ENCODE data around the gene OR52D1. TPM values are rescaled to one million over a fixed set of nuclear protein-coding genes. Genes with fewer than 3 reads are reported as not detected.

Gene OR52D1
- total and polyA plus RNA-seq, 2 of the 13 experiments (the other 11 are each of a cell fraction or from before 2014, with no cell fraction given), result not detected

- WGBS (ENCODE audit: low lambda C conversion rate), result 38% methylated on average over 6 of the region's 6 CpGs
- no peak for DNase-seq (ENCODE audit: low spot score)
- FAIRE-seq, result no peak
- Histone ChIP-seq H3K79me2 (ENCODE audit: insufficient read depth, low read length) (no peaks in the 10 kb centered on the region), H3K36me3 (replicated peaks in 1 of 2; ENCODE audit: control insufficient read depth in 1 of 2, insufficient read depth in 2 of 2, low read length in 2 of 2) (no peaks in the 10 kb centered on the region), H3K9ac (ENCODE audit: insufficient read depth, low read depth, low read length) (no peak overlapping the region), H4K20me1 (ENCODE audit: insufficient read depth, low read length) (no peaks in the 10 kb centered on the region; the same call in 1 of the 2 replicates), H3K4me3 (replicated peaks in 1 of 3; ENCODE audit: insufficient read depth in 1 of 3, low read depth in 2 of 3, low read length in 3 of 3) (no peak overlapping the region), H3K27ac (ENCODE audit: extremely low read length, insufficient read depth, low read length) (no peak overlapping the region), H2AFZ (ENCODE audit: low read length) (no peak overlapping the region), H3K9me3 (ENCODE audit: low read length) (no peaks in the 10 kb centered on the region), H3K4me2 (ENCODE audit: low read depth, low read length) (no peak overlapping the region), H3K4me1 (ENCODE audit: insufficient read depth, low read length) (no peaks in the 10 kb centered on the region), H3K27me3 (ENCODE audit: control insufficient read depth in 1 of 2, insufficient read depth in 2 of 2, low read length in 2 of 2) (peaks cover 0 to 12% of the 10 kb centered on the region in 2 experiments; a peak in 1 of 5 replicates)
- intact Hi-C loops (cut with micrococcal nuclease; ENCODE audit: unreplicated experiment), result no loop called here
- in situ Hi-C loops (cut with HindIII; ENCODE audit: extremely low pct_ligation_motif_present, low pct_unique_long_range_greater_than_20kb), result no loop called here
- BruUV-seq (replicated peaks), result no TSS peak
- TF ChIP-seq SOX13 (IDR thresholded peaks at IDR 0.05) (no peak), SOX13 (CRISPR knock-in tag; conservative IDR thresholded peaks at IDR 0.05 in 1 of 2, IDR thresholded peaks at IDR 0.05 in 1 of 2) (no peak), ZNF644 (CRISPR knock-in tag; IDR thresholded peaks at IDR 0.05; ENCODE audit: low read depth) (no peak)
- ATAC-seq, result no peak
- POLR2A ChIA-PET, result no interaction called here
- CTCF ChIA-PET (ENCODE audit: low intra/inter-chr PET ratio, low total read pairs), result no interaction called here
Measured at GRCh38 chr11:5500393-5500801, 11.9 kb downstream of the OR52D1 start.

- WGBS (ENCODE audit: low lambda C conversion rate), result 23% methylated on average over 2 of the region's 2 CpGs
- Histone ChIP-seq H3K9ac (ENCODE audit: insufficient read depth, low read depth, low read length) (no peak overlapping the region), H3K79me2 (ENCODE audit: insufficient read depth, low read length) (no peaks in the 10 kb centered on the region), H3K36me3 (replicated peaks in 1 of 2; ENCODE audit: control insufficient read depth in 1 of 2, insufficient read depth in 2 of 2, low read length in 2 of 2) (no peaks in the 10 kb centered on the region), H4K20me1 (ENCODE audit: insufficient read depth, low read length) (no peaks in the 10 kb centered on the region; the same call in 1 of the 2 replicates), H3K4me1 (ENCODE audit: insufficient read depth, low read length) (no peaks in the 10 kb centered on the region), H3K27me3 (ENCODE audit: control insufficient read depth in 1 of 2, insufficient read depth in 2 of 2, low read length in 2 of 2) (peaks cover 0 to 22% of the 10 kb centered on the region in 2 experiments; a peak in 3 of 5 replicates), H2AFZ (ENCODE audit: low read length) (no peak overlapping the region), H3K9me3 (ENCODE audit: low read length) (no peaks in the 10 kb centered on the region), H3K27ac (ENCODE audit: extremely low read length, insufficient read depth, low read length) (no peak overlapping the region), H3K4me3 (replicated peaks in 1 of 3; ENCODE audit: insufficient read depth in 1 of 3, low read depth in 2 of 3, low read length in 3 of 3) (no peak overlapping the region), H3K4me2 (ENCODE audit: low read depth, low read length) (no peak overlapping the region)
- DNase-seq (ENCODE audit: low spot score) (no peak), FAIRE-seq (no peak), ATAC-seq (no peak)
- no peak for TF ChIP-seq REXO4 (CRISPR knock-in tag; IDR thresholded peaks at IDR 0.05; ENCODE audit: borderline replicate concordance)
- TF ChIP-seq GTF3A (CRISPR knock-in tag; conservative IDR thresholded peaks at IDR 0.05), result no peak
- TF ChIP-seq, protein P1, sequence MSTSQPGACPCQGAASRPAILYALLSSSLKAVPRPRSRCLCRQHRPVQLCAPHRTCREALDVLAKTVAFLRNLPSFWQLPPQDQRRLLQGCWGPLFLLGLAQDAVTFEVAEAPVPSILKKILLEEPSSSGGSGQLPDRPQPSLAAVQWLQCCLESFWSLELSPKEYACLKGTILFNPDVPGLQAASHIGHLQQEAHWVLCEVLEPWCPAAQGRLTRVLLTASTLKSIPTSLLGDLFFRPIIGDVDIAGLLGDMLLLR (CRISPR knock-in tag; IDR thresholded peaks at IDR 0.05), result no peak
- no peak for TF ChIP-seq ZNF615 (CRISPR knock-in tag; IDR thresholded peaks at IDR 0.05; ENCODE audit: borderline replicate concordance)
- no peak for TF ChIP-seq ZBTB25 (CRISPR knock-in tag; IDR thresholded peaks at IDR 0.05)
- no peak for TF ChIP-seq SKI (IDR thresholded peaks at IDR 0.05; ENCODE audit: partially characterized antibody)
- TF ChIP-seq ZNF546 (CRISPR knock-in tag; conservative IDR thresholded peaks at IDR 0.05), result no peak
- TF ChIP-seq CAMTA2 (CRISPR knock-in tag; IDR thresholded peaks at IDR 0.05; ENCODE audit: borderline replicate concordance), result no peak
- POLR2A ChIA-PET, result no interaction called here
- CTCF ChIA-PET (ENCODE audit: low intra/inter-chr PET ratio, low total read pairs), result no interaction called here
- in situ Hi-C loops (cut with HindIII; ENCODE audit: extremely low pct_ligation_motif_present, low pct_unique_long_range_greater_than_20kb), result no loop called here
- no TSS peak for BruUV-seq (replicated peaks)
- intact Hi-C loops (cut with micrococcal nuclease; ENCODE audit: unreplicated experiment), result no loop called here
Measured at GRCh38 chr11:5504403-5504921, 16.0 kb downstream of the OR52D1 start.

Data from HepG2 (cell line).